Measurements from ENCODE around the gene DPH6.
"Not testable (repeated sequence)": the region's sequence is repeated elsewhere in the genome, so short reads cannot be mapped to it uniquely, and the experiment has no call there.

DPH6 gene, protein sequence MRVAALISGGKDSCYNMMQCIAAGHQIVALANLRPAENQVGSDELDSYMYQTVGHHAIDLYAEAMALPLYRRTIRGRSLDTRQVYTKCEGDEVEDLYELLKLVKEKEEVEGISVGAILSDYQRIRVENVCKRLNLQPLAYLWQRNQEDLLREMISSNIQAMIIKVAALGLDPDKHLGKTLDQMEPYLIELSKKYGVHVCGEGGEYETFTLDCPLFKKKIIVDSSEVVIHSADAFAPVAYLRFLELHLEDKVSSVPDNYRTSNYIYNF

DNA sequence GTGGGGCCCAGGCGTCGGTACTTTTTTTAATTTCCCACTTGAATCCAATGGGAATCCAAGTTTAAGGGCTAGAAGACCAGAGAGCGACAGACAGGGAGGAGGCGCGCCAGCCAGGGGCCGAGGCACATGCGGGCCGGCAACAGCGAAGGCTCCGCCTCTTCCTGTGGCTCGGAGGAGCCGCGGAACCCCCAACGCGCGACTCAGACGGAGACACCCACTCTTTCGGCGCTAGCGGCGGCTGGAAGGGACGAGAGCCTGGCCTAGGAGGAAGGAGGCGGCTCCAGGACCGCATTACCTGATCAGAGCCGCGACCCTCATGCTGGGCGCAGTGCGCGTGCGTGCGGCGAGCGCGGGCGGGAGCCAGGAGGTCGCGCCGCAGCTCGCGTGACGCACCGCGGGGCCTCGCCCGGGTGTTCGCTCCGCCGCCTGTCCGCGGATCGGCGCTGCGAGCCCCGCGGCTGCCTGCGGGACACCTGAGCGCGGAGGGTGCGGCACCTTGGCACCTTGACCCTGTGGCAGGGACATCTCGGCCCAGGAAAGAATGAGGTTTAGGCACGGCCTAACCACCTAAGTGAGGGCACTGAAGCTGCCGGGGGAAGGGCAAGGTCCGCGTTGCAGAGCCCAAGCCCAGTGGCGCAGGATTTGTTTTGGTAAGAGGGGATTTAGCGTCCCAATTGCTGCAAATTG lies at the start of gene DPH6:
TSS of gene DPH6 (minus strand) at position 342 of the 687 bp plus-strand sequence. CDS start at position 318, 24 bp downstream.
- DNase-seq (ENCODE audit: low spot score) = peak; percentile 73

DNA sequence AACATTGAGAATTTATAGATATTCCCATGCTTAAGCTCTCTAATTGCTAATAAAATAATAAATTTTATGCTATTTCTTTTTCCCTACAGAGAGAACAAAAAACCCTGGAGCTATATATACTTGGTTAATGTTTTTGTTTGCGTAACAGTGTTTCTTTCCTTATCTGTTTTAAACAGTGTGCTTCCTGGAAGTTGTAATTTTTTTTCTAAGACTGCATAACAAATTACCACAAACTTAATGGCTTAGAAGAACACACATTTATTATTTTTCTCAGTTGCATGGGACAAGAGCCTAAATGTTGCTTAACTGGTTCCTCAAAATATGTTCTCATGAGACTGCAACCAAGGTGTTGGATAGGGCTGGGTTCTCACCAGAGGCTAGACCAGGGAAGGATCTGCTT lies 49.7 kb upstream of the DPH6 start:
- DNase-seq (ENCODE audit: low spot score) = no peak

DNA sequence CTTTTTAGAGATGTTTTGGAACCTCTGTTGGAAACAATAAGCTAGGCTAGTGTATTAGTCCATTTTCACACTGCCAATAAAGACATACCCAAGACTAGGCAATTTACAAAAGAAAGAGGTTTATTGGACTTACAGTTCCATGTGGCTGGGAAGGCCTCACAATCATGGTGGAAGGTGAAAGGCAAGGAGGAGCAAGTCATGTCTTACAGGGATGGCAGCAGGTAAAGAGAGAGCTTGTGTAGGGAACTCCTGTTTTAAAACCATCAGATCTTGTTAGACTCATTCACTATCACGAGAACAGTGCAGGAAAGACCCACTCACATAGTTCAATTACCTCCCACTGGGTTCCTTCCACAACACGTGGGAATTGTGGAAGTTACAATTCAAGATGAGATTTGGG lies 46.0 kb upstream of the DPH6 start:
- not testable (repeated sequence) for DNase-seq (ENCODE audit: low spot score)

DNA sequence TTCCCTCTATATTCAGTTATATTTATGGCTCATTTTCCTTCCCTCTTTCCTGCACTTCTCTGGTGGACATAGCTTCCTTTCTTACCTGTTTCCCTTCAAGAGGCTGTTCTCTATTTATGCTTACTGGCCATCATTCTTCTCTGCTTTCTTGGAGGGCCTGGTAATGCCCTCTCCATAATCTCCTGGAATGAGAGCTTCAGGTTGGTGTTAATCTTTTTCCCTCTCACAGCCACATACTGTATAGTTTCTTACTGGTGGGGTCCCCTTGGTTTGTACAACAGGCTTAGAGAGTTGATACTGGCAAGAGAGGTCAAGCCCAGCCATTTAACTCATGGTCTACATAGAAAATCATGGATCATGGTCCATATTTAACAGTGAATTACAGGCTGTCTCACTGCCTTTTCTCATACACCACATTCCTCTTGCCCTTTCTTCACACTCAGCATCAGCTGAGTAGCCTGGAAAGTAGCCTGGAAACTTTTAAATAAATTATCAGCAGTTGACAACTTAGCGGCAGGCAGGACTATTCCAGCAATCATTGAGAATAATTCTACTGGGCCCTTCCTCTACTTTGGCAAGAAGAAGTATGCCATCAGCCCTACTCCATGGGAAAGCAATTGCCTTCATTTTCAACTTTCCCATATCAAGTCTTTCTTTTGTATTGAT lies 38.0 kb upstream of the DPH6 start:
- no peak for DNase-seq (ENCODE audit: low spot score)

DNA sequence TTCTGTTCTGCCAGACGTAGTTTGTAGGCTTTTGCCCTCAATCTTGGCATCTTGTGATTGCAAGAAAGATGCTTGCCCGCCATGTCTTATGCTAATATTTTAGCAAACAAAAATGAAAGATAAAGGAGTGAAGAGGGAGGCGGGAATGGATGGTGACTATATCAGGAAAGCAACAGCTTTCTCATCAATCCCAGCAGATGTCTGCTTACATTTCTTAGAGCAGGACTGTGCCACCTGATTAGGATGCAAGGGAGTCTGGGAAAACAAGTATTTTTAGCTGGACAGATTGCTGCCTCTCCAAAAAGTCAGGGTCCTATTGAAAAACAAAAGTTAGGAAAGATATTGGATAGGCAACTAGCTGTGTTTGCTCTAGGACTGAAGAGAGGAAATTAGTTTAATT lies 34.6 kb upstream of the DPH6 start:
- DNase-seq (ENCODE audit: low spot score) = no peak

DNA sequence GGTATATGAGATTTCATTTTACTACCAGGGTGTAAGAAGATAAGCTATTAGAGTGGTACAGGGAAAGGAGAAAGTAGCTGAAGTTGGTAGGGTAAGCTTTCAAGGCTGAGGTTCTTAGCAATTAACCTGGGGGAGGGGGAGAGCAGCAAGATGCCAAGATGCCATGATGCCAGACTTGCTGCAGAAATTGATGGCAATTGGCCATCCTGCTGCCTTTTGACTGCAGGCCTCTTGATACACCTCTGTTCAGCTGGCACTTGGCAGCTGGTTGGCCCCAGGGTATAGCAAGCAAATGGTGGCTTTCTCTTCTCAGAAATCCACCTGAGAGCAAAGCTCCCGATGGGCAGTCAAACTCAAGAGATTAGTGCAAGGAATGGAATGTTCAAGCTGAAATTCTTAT lies 21.4 kb upstream of the DPH6 start:
- DNase-seq (ENCODE audit: low spot score) = no peak

DNA sequence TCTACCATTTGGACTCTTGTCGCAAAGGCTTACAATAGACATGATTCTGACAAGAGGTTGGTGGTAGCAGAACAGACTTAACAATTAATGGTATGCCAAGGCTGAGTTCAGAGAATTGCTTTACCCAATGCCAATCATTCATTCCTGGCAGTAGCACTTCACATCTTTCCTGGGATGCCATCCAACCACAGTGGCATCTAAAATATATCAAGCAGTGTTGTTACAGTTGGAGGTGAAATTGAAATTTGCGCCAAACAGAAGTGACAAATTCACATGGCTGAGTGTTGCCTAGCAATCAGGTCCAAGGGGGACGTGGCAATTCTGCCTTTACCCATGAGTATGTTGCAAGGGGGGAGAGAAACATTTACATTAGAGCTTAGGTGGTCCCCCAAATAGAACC lies 21.0 kb upstream of the DPH6 start:
- no peak for DNase-seq (ENCODE audit: low spot score)

DNA sequence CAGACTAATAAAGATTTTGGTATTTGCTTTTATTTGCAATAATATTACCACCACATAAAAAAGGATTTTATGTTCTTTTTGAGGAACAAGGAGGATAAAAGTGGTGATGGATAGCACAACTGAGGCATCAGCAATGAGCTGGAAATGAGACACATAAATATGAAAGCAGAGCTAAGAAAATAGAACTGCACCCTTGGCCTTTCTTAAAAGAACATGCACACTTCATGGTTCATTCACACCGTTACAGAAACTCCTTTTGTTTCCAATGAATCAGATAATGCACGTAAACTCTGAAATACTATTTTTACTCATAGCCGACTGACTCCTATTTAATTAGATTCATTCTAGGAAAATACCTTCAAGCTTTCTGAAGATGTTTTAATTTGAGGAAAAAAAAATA lies 19.9 kb upstream of the DPH6 start:
- DNase-seq (ENCODE audit: low spot score) = no peak

DNA sequence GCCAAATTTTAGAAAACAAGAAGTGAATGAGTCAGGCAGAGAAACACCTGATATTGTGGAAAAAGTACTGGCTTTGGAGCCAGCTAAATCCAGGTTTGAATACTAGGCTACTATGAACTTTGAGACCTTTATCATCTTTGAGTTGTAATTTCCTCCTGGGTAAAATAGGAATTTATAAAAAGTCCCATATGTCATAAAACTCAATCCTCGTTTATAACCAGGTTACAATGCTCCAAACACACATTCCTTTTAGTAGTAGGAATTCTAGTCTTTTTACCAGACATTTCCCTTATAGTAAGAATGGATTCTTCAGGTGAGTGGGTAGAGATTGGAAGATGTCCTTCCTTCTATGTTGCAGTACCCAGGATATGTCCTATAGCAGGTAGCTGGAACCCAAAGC lies 16.7 kb upstream of the DPH6 start:
- DNase-seq (ENCODE audit: low spot score) = no peak

DNA sequence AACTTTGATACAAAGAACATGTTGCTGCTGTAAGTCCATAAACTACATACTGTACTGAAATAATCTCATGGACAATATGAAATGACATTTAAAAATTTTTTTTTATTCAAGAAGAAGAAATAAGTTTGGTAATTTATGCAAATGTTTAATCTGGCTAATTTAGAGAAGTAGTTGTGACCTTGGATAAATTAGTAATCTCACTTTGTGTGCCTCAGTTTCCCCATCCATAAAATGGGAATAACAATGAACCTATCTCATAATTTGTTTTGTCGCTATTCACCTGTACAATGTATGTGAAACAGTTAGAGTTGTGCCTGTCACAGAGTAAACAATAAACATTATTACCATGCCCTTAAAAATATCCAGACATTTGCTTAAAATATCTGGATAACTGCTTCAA lies 15.3 kb upstream of the DPH6 start:
- DNase-seq (ENCODE audit: low spot score) = no peak

DNA sequence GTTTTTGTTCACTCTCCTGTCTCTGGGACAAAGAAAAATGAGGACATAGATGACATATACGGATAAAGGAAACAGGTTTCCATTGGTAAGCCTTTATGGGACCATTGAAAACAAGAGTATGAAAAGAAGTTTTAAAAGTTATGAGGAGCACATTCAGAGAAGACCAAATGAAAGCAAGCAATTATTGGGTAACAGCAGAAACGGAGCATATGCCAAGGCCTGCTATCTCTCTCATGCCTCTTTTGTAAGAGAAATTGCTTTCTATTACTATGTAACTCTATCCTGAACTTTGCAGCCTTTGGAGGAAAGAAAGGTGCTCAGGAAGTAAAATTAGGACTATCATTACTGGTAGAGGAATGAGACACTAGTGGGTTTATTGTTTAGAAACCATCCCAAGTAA lies 14.9 kb upstream of the DPH6 start:
- no peak for DNase-seq (ENCODE audit: low spot score)

DNA sequence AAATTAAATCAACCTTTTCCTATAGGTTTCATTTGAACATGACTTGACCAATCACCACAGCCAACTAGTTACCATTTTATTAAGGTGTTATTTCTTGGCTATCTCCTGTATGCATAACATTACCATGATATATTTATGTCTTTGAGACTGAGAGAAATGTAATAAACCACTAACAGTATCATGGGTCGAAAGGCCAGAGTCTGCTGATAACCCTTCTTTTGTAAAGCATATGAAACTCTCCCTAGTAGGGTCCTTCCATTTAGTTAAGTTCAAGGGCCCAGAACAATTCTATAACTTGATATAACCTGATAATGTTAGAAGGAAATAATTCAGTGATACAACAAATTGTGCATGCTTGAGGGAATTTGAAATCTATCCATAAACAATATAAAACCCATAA lies 14.3 kb upstream of the DPH6 start:
- no peak for DNase-seq (ENCODE audit: low spot score)

DNA sequence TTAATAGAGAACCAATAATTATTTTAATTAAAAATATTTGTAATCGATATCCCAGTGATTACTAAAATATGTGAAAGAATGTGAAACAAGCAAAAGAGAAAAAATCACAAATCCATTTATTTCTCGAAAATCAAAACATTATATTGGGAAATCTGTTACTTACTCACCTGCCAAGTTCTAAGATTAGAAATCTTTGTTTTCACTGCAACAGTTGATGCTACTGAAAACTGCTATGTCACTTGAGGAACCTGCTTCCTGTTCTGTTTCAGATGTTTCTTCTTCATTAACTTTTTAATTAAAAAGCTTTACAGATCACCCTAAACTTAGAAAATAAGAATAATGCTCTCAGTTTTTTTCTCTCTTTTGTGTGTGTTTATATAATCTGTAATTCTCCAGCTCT lies 13.7 kb upstream of the DPH6 start:
- DNase-seq (ENCODE audit: low spot score) = no peak

DNA sequence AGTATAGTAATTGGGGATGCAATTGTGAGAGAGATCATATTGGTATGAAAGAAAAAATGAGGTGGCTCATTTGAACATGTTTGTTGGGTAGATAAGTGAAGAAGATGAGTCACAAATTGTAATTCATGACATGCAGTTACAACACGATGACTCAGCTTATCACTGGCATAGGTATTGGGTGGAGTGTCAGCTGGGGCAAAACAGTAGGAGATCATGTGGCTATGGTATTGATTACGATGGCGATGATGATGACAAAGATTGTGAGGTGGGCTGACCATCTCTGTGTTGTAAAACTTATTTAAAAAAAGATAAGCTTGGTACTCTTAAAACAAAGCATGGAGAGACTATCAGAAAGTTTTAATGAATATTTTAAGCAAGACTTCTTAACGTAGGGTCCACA lies 11.6 kb upstream of the DPH6 start:
- peak; percentile 83 for DNase-seq (ENCODE audit: low spot score)

DNA sequence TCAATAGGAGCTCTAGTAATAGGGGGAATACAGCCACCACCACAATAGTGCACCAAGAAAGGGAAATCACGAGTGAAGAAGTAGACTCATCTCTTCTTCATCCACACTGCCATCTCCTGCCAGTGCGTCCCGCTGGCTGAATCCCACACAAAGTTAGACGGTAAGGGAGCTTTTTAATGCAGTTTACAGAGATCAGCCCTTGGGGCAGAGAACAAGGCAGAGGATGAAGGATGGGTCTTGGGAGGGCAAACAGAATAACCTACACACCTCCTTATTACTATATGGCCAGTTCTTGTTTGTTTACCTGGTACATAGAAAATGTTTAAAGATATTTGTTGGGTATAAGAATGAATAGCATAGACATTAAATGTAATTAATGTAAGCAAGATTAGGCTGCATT lies 11.0 kb upstream of the DPH6 start:
- no peak for DNase-seq (ENCODE audit: low spot score)

DNA sequence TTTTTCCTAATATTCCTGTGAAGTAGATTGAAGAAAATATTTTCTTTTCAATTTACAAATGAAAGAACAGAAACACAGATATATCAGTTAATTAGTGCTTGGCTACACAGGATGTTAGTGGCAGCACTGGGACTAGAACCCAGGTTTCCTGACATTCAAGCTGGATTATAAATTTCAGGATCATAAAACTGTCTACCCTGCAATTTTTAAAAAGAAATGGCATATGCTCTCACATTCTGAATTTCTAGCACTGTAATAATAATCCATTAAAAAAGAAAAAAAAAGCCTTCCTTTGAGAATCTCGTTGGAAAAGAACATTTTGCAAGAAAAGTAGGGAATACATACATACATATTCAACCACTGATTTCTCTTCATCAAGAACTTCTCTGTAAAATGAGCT lies 9.3 kb upstream of the DPH6 start:
- DNase-seq (ENCODE audit: low spot score) = no peak

DNA sequence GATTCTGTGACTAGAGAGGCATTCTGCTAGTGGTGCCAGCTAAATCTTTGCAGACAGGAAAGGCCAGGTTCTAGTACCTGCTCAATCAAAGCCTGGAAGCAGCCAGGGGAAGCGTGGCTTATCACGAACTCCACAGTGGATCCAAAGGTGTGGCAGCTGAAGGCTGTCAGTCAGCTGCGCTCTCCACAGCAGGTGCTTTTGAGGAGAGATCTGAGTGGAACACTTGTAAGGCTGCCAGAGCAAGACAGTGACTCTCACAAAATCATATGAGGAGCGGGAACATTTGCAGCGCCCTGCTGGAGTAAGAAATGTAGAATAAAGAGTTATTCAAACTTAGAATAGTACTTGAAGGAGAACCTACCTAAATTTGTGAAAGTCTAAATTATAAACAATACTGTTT lies 5.0 kb upstream of the DPH6 start:
- no peak for DNase-seq (ENCODE audit: low spot score)

DNA sequence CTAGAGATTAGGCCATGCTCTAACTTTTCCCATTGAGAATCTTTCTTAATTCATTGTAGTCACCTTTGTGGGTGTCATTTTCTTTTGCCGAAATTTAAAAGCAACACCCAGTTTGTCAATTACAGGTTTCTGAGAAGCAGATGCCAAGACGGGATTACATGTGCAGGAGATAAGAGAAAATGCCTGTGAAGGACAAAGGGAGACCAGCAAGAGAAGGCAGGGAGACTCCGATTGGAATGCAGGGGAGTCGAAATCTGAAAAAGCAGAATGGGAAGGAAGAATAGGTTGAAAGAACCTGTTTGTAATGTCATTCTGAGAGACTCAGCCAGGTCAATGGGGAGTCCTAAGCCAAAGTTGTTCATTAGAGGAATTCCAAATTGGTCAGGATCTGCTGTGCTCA lies 3.6 kb upstream of the DPH6 start:
- DNase-seq (ENCODE audit: low spot score) = no peak

DNA sequence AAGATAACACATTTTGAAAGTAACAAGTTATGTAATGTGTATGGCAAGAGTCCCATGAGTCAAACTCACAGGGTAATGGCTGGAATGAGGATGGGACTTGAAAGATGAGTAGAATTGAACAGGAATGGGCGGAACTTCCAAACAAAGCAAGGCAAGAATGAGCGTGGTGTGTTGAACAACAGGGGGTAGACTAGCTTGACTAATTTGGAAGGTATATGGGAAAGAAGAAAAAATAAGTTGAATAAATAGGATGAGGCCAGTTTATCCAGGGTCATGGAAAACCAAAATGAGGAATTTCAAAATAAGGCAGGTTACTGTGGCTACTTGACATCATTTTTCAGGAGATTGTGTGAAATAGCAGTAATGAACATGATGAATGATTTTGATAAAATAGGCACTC lies 2.5 kb upstream of the DPH6 start:
- DNase-seq (ENCODE audit: low spot score) = no peak

DNA sequence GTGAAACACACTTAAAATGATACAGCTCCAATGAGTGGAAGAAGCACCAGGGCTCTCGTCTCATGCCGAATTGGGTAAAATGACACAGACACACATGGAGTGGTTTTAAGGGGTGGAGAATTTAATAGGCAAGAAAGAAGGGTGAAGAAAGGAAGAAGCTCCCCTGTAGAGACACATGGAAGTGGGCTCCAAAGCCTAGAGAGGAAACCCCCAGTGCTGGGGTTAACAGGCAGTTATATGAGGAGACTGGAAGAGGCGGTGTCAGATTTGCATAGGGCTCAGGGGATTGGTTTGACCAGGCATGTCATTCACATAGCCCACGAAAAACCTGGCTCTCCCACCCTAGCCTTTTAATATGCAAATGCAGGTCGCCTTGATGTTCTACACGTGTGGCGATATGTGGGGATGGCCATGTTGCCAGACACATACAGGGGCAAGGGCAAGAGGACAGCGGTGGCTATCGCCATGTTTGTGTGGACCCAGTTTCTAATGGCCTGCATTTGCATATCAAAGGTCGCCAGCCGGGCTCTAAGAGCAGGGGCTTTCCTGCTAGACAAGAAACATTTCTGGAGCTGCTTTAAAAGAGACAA lies 1.9 kb upstream of the DPH6 start:
- no peak for DNase-seq (ENCODE audit: low spot score)

DNA sequence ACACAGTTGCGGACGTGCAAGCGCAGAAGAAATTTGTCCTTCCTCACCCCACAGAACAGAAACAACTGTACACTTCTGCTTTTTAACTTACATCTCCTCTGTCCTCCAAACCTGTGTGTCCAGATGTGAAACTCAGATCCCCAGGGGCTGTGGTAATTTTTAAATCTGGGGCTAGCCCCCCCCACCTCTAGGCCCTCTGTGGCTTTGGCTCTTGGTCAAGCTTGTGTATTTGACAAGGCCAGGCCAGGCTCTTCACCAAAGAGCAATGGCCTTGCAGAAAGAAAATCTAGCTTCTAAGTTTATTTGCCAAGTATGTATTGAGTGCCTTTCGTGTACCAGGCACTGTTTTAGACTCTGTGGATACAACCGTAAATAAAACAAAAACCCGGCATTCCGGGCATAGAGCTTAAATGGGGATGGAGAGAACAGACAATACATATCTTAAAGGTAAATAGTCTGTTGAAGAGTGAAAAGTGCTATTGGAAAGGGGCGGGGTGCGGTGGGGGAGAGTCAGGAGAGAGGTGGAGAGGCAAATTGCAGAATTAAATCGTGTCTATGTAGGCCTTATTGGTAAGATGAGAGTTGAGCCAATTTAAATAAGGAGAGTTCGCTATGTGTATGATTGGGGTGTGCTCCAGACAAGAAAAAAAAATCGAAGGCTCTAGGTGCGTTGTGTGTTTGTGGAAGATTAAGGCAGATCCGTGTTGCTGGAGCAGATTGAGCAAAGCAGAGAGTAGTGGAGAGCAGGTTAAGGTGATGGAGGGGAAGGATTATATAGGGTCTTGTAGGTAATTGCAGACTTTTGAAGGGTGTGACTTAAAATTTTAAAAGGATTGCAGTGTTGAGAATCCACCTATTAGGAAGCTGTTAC lies 781 bp upstream of the DPH6 start:
- no peak for DNase-seq (ENCODE audit: low spot score)

DNA sequence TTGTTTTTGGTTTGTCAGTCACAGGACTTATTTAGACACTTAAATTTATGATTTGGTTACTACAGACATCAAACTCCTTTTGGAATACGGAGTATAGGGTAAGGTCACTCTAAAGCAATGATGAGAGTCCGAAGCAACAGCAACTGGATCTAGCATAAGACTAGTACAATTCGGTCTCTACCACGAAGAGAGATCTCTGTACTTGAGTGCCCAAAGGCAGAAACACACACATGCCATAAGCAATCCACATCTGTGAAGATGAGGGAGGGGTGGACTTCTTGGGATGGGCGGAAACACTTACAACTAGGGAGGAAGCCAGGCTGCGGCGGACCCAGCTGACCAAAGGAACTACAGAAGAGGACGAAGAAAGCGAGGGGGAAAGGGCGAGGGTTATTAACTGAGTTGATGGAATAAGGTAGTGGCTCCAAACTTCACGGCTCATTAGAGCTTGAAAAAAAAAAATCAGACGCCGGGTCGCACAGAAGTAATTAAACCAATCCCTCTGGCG lies 595 bp downstream of the DPH6 start:
- peak; percentile 39 for DNase-seq (ENCODE audit: low spot score)
